ENCODE measurements around the gene TIAL1.
"Not testable (repeated sequence)": the region's sequence is repeated elsewhere in the genome, so short reads cannot be mapped to it uniquely, and the experiment has no call there.

The TIAL1 gene

DNA sequence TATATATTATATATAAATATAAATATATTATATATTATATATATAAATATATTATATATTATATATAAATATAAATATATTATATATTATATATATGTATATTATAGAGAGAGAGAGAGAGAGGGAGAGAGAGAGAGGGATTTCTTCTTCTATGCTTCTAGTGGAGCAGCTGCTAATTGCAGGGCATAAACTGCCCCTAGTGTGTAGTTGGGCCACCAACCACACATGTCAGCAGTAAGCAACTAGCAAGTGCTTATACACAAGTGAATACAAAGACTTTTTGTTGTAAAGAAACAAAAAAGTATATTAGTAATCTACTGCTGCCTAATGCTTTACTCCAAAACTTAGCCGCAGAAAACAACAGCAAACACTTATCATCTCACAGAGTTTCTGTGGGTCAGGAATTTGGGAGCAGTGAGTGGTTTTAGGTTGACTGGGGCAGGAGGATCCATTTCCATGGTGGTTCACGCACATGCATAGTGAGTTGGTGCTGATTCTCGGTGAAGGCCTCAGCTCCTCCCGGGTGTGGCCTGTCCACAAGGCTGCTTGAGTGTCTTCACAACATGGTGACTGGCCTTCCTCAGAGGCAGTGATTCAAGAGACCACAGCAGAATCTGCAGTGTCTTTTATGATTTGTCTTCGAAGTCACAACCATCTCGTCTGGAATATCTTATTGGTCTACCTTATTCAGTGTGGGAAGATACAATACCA is 29.0 kb upstream of the TIAL1 start:
- H3K36me3 Mint-ChIP-seq (ENCODE audit: low read depth) = no peaks in the 10 kb centered on the region
- DNase-seq (ENCODE audit: low spot score) = no peak
- no peak overlapping the region for H3K4me3 Mint-ChIP-seq

DNA sequence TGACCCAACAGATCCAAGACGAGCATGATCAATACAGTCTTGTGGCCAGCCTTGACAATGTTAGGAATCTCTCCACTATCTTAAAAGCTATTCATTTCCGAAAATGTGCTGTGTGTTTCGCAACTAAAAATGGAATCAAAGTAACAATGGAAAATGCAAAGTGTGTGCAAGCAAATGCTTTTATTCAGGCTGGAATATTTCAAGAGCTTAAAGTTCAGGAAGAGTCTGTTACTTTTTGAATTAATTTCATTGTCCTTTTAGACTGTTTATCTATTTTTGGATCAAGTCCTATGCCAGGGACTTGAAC is 24.3 kb upstream of the TIAL1 start:
- no peak for DNase-seq (ENCODE audit: low spot score)
- Mint-ChIP-seq H3K36me3 (ENCODE audit: low read depth) (no peaks in the 10 kb centered on the region), H3K9me3 (no peaks in the 10 kb centered on the region), H3K4me1 (ENCODE audit: low read depth) (peaks cover 3% of the 10 kb centered on the region), H3K4me3 (no peak overlapping the region), H3K27me3 (ENCODE audit: low read depth) (peaks cover 12% of the 10 kb centered on the region), H3K27ac (no peak overlapping the region)

More for the DNA sequence above, 29.0 kb upstream of the TIAL1 start:
- Mint-ChIP-seq H3K9me3 (no peaks in the 10 kb centered on the region), H3K27me3 (ENCODE audit: low read depth) (peaks cover 21% of the 10 kb centered on the region), H3K27ac (no peak overlapping the region), H3K4me1 (ENCODE audit: low read depth) (no peaks in the 10 kb centered on the region)

DNA sequence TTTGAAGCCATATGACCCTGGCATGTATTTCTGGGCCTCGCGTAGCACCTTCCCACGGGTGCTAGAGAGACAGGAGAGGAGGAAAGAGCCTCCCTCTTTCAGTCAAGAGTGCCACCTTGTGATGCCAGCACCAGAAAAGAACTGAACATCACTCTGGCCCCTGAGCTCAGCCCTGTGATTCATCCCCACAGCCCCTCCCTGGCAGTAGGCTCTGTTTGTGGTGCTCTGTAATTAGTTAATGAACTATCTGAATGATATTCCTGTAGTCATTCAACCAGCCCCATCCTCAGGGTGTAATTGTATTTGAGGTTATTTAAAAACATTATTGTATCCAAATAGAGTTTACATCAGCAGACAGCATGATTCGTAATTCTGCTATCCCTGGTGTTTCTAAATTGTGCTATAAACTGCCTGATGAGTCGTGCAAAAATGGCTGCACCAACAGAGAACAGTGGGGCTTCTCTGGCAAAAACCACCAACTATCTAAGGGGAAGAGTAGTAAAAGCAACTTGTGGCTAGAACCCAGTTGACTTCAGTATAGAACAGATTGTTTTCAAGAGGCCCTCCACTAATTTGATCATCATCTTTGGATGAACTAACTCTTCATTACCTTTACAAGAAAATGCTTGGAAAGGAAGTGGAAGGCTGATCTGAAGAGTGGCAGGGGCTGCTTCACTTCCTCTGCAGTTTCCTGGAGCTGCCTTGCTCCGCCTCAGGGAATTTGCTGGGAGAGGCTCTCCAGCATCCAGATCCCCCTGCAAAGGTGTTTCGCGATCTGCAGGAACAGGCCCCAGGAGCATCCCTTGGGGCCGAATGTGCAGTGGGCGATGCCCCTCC is 23.7 kb upstream of the TIAL1 start:
- Mint-ChIP-seq H3K36me3 (ENCODE audit: low read depth) (no peaks in the 10 kb centered on the region), H3K27ac (no peak overlapping the region), H3K4me3 (no peak overlapping the region), H3K4me1 (ENCODE audit: low read depth) (peaks cover 3% of the 10 kb centered on the region), H3K9me3 (no peaks in the 10 kb centered on the region), H3K27me3 (ENCODE audit: low read depth) (peaks cover 15% of the 10 kb centered on the region)
- DNase-seq (ENCODE audit: low spot score) = no peak

DNA sequence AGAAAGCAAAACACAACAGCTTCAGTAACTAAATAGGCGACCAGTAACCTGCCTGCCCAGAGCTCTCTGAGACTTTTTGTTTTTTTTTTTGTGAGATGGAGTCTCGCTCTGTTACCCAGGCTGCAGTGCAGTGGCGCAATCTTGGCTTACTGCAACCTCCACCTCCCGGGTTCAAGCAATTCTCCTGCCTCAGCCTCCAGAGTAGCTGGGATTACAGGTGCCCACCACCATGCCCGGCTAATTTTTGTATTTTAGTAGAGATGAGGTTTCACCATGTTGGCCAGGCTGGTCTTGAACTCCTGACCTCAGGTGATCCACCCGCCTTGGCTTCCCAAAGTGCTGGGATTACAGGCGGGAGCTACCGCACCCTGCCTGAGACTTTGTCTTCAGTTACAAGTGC is 23.0 kb upstream of the TIAL1 start:
- not testable (repeated sequence) for H3K27ac Mint-ChIP-seq; DNase-seq (ENCODE audit: low spot score); H3K4me3 Mint-ChIP-seq; H3K36me3 Mint-ChIP-seq (ENCODE audit: low read depth); H3K4me1 Mint-ChIP-seq (ENCODE audit: low read depth); H3K9me3 Mint-ChIP-seq
- H3K27me3 Mint-ChIP-seq (ENCODE audit: low read depth) = peaks cover 15% of the 10 kb centered on the region

DNA sequence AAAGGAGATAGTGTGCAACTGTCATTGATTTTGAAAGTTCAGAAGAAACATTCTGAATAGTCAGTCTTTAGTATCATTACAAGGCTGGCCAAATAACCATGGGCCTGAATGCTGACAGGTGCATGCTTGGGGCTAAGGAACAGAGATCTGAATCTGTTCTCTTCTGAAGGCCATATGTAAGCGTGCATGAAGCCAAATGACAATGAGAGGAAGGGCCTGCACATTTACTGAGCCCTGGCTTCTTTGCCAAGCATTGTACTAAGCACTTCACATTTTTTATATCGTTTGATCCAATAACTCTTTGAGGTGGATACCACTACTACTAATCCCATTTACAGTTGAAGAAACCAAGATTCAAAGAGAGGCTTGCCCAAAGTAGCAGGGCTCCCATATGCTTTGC is 22.5 kb upstream of the TIAL1 start:
- DNase-seq (ENCODE audit: low spot score) = no peak
- H3K4me3 Mint-ChIP-seq = no peak overlapping the region
- peaks cover 3% of the 10 kb centered on the region for H3K4me1 Mint-ChIP-seq (ENCODE audit: low read depth)

DNA sequence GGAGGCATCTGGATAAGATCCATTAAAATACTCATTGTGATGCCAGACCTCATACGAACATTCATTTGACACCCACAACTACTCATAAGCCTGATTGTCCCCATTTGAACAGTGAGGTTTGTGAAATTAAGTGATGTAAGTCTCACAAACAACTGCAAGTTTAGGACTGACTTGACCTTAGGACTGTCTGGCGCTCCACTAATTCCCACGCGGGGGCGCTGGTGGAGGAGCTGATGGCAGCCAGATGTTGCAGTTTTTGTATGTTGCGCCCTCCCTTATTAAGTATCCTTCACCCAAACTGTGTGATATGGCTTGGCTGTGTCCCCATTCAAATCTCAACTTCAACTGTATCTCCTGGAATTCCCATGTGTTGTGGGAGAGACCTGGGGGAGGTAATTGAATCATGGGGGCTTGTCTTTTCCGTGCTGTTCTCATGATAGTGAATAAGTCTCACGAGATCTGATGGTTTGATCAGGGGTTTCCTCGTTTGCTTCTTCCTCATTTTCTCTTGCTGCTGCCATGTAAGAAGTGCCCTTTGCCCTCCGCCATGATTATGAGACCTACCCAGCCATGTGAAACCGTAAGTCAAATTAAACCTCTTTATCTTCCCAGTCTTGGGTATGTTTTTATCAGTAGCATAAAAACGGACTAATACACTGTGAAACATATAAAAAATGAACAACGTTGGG is 20.3 kb upstream of the TIAL1 start:
- peaks cover 14% of the 10 kb centered on the region for H3K27me3 Mint-ChIP-seq (ENCODE audit: low read depth)
- H3K4me3 Mint-ChIP-seq = no peak overlapping the region
- H3K4me1 Mint-ChIP-seq (ENCODE audit: low read depth) = peaks cover 3% of the 10 kb centered on the region
- H3K27ac Mint-ChIP-seq = no peak overlapping the region
- no peaks in the 10 kb centered on the region for H3K9me3 Mint-ChIP-seq
- DNase-seq (ENCODE audit: low spot score) = no peak
- no peaks in the 10 kb centered on the region for H3K36me3 Mint-ChIP-seq (ENCODE audit: low read depth)

More for the DNA sequence above, 22.5 kb upstream of the TIAL1 start:
- no peaks in the 10 kb centered on the region for H3K9me3 Mint-ChIP-seq
- no peak overlapping the region for H3K27ac Mint-ChIP-seq
- peaks cover 18% of the 10 kb centered on the region for H3K27me3 Mint-ChIP-seq (ENCODE audit: low read depth)
- no peaks in the 10 kb centered on the region for H3K36me3 Mint-ChIP-seq (ENCODE audit: low read depth)

DNA sequence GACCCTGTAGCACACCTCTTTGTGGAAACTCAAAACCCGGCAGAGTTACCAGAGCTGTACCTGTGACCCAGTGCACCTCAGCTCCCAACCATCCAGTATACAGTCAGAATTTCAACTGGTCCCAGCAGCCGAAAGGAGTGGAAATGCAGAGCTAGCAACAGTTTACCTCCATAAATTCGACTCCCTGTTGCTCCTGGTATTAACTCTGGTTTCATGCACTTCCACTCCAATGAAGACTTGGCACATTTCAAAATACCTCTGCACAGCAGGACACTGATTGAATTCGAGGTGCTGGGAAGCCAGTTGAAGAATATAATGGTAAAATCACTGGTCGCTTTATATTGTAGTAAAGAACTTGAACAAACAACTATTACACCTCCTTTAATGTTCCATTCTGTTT is 17.9 kb upstream of the TIAL1 start:
- Mint-ChIP-seq H3K9me3 (peaks cover 4% of the 10 kb centered on the region), H3K27me3 (ENCODE audit: low read depth) (peaks cover 11% of the 10 kb centered on the region), H3K4me3 (no peak overlapping the region), H3K4me1 (ENCODE audit: low read depth) (no peaks in the 10 kb centered on the region), H3K27ac (no peak overlapping the region), H3K36me3 (ENCODE audit: low read depth) (no peaks in the 10 kb centered on the region)
- no peak for DNase-seq (ENCODE audit: low spot score)

DNA sequence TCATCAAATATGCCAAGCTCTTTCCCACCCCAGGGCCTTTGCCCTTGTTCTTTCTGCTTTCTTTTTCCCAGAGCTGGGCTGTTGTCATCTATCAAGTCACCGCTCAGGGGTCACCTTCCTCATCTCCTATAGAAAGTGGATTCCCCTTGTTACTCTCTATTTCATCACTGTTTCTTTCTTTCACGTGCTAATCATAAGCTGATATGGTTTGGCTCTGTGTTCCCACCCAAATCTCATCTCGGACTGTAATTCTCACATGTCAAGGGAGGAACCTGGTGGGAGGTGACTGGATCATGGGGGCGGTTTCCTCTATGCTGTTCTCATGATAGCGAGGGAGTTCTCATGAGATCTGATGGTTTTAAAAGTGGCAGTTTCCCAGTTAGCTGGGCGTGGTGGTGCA is 17.0 kb upstream of the TIAL1 start:
- no peak overlapping the region for H3K4me3 Mint-ChIP-seq
- H3K27ac Mint-ChIP-seq = no peak overlapping the region
- DNase-seq (ENCODE audit: low spot score) = no peak
- H3K27me3 Mint-ChIP-seq (ENCODE audit: low read depth) = peaks cover 14% of the 10 kb centered on the region
- no peaks in the 10 kb centered on the region for H3K4me1 Mint-ChIP-seq (ENCODE audit: low read depth)
- peaks cover 4% of the 10 kb centered on the region for H3K9me3 Mint-ChIP-seq
- no peaks in the 10 kb centered on the region for H3K36me3 Mint-ChIP-seq (ENCODE audit: low read depth)

DNA sequence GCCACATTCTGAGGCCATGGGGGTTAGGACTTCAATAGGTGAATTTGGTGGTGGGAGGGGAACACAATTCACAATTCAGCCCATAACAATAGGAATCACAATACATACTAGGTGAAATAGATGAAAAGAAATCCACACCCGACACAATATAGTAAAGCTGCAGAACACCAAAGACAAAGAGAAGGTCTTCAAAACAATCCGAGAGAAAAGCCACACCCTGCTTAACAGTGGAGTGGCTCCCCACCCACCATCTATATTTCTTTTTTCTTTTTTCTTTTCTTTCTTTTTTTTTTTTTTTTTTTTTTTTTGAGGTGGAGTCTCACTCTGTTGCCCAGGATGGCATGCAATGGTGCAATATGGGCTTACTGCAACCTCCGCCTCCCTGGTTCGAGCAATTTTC is 14.7 kb upstream of the TIAL1 start:
- Mint-ChIP-seq H3K27ac (no peak overlapping the region), H3K4me1 (ENCODE audit: low read depth) (peaks cover 2% of the 10 kb centered on the region), H3K36me3 (ENCODE audit: low read depth) (no peaks in the 10 kb centered on the region), H3K27me3 (ENCODE audit: low read depth) (peaks cover 14% of the 10 kb centered on the region), H3K9me3 (peaks cover 4% of the 10 kb centered on the region), H3K4me3 (no peak overlapping the region)
- DNase-seq (ENCODE audit: low spot score) = no peak

DNA sequence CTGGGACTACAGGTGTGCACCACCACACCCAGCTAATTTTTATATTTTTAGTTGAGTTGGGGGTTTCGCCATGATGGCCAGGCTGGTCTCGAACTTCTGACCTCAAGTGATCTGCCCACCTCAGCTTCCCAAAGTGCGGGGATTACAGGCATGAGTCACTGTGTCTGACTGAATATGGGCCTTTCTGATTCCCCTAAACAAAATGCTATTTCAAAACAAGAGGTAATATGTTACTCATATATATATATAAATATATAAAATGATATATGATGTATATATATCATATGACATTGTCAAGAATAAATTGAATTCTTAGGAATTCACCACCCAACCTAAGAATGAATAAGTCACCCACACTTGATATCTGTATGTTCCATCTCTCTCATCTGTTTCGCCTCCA is 12.8 kb upstream of the TIAL1 start:
- Mint-ChIP-seq H3K27me3 (ENCODE audit: low read depth) (peaks cover 11% of the 10 kb centered on the region), H3K27ac (no peak overlapping the region), H3K36me3 (ENCODE audit: low read depth) (no peaks in the 10 kb centered on the region), H3K9me3 (peaks cover 4% of the 10 kb centered on the region), H3K4me1 (ENCODE audit: low read depth) (peaks cover 2% of the 10 kb centered on the region), H3K4me3 (no peak overlapping the region)
- DNase-seq (ENCODE audit: low spot score) = no peak

DNA sequence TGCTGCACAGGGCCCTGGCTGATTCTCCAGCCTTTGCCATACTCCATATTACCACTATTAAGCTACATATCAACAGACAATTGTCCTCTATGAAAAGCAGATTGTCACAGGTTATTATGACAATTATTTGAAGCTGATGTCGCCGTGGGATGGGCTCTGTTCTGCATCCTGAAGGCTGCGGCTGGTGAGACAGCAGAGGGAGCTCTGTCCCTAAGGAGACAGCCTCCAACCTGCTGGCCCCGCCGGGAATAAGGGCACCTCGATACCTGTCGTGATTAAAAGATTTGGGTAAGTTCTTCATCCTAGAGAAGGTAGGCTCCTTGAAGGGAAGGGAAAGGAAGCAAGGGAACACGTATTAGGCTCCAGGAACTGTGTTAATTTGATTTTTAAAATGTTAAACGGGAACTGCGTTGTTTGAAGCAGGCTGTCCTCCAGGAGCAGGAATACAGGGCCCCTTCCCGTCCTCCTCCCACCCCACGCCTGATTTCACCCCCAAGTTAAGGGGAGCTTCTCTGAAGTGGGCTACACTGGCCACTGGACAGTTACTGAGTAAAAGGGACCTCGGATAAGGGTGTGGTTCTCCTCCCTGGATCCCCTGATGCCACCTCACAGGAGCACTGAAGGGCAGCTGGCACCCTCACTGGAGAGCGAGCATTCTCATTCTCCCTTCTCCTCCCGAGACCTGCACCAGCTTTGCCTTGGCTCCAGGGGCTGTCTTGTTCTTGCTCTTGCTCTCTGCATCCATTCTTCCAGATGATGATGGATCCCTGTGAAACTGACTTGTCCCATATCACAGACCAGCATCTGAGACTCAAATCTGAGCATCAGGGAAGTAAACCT is 11.8 kb upstream of the TIAL1 start:
- Mint-ChIP-seq H3K36me3 (ENCODE audit: low read depth) (no peaks in the 10 kb centered on the region), H3K9me3 (peaks cover 4% of the 10 kb centered on the region), H3K27ac (no peak overlapping the region), H3K27me3 (ENCODE audit: low read depth) (peaks cover 10% of the 10 kb centered on the region), H3K4me1 (ENCODE audit: low read depth) (peaks cover 2% of the 10 kb centered on the region), H3K4me3 (no peak overlapping the region)
- no peak for DNase-seq (ENCODE audit: low spot score)

DNA sequence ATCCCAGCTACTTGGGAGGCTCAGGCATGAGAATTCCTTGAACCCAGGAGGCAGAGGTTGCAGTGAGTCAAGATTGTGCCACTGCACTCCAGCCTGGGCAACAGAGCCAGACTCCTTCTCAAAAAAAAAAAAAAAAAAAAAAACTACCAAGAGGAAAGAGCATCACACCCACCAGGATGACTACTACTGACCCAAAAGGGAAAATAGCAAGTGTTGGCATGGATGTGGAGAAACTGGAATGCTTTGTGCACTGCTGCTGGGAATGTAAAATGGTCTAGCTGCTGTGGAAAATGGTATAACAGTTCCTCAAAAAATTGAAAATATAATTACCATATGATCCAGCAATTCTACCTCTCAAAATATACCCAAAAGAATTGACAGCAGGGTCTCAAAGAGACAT is 7.7 kb upstream of the TIAL1 start:
- peaks cover 2% of the 10 kb centered on the region for H3K4me1 Mint-ChIP-seq (ENCODE audit: low read depth)
- H3K4me3 Mint-ChIP-seq = no peak overlapping the region
- no peaks in the 10 kb centered on the region for H3K9me3 Mint-ChIP-seq
- no peak overlapping the region for H3K27ac Mint-ChIP-seq
- peaks cover 6% of the 10 kb centered on the region for H3K27me3 Mint-ChIP-seq (ENCODE audit: low read depth)
- no peak for DNase-seq (ENCODE audit: low spot score)
- H3K36me3 Mint-ChIP-seq (ENCODE audit: low read depth) = no peaks in the 10 kb centered on the region

DNA sequence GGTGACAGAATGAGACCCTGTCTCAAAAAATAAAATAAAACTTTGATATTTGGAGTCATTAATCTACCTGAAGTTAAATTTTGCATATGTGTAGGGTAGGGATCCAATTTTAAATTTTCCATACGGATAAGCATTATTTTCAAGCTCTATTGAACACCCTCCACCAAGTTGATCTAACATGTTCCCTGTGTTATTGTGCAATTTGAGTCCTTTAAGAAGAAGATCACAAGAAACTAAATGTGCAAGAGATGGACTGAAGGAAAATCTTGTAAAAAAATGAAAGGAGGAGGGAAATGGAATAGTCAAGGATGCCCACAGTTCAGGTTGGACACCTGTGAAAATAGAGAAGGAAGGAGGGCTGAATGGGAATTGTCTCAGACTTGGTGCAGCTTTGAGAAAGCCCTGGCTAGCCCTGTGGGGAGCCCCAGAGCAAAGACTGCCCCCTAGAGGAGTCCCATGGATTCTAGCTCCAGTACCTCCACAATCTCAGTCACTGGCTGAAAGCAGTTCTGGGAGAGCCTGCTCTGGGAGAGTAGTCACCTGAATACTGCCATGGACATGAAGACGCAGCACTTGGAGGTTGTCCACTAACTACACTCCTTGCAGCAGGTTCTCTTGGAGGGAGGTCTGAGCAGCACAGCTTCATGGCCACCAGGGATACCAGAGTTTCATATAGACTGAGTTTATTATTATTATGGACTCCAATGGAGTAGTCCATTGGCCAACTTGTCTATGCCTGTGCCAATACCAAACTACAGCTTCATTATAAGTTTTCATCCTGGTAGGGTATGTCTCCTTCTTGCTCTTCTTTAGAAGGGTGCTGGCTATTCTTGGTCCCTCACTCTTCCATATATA is 5.7 kb upstream of the TIAL1 start:
- peaks cover 7% of the 10 kb centered on the region for H3K4me1 Mint-ChIP-seq (ENCODE audit: low read depth)
- peak; percentile 38 for DNase-seq (ENCODE audit: low spot score)
- no peak overlapping the region for H3K4me3 Mint-ChIP-seq

More for the DNA sequence above, 5.7 kb upstream of the TIAL1 start:
- Mint-ChIP-seq H3K27ac (no peak overlapping the region), H3K27me3 (ENCODE audit: low read depth) (peaks cover 3% of the 10 kb centered on the region), H3K36me3 (ENCODE audit: low read depth) (peaks cover 2% of the 10 kb centered on the region), H3K9me3 (no peaks in the 10 kb centered on the region)
